CD4-positive, alpha-beta memory T cell (primary cell): Measurements from ENCODE around the gene EPAS1. TPM values are rescaled to one million over a fixed set of nuclear protein-coding genes. Genes with fewer than 3 reads are reported as not detected.

Experiments
- CTCF ChIA-PET: fragments of 350-600 bp; sonication (Branson Sonifier 250); formaldehyde crosslinking; loops from one replicate; lab custom pipeline; 2021; ENCODE audit warnings: inconsistent platforms; ENCODE audit not compliant: partially characterized antibody; lab: Charles Lee
- POLR2A ChIA-PET: fragments of 350-600 bp; sonication (Branson Sonifier 250); formaldehyde crosslinking; loops from one replicate; lab custom pipeline; 2021; ENCODE audit not compliant: partially characterized antibody; lab: Charles Lee
- DNase-seq, 5 donors: peaks; one replicate each; pipeline versions ENCODE4 v3.0.0 to v3.0.0-alpha.2; 2020 to 2022; ENCODE audit warnings: mixed read lengths in 1 of 5
- H3K27ac ChIP-seq: one replicate; pipeline ENCODE4 v1.7.0; 2013; ENCODE audit warnings: low read depth, low read length
- H3K27me3 ChIP-seq: 2 replicates; pipeline ENCODE4 v1.7.0; 2013; ENCODE audit warnings: mild to moderate bottlenecking, low read length, moderate library complexity; ENCODE audit not compliant: insufficient read depth
- H3K36me3 ChIP-seq: 2 replicates; pipeline ENCODE4 v1.7.0; 2013; ENCODE audit warnings: mild to moderate bottlenecking, low read length, moderate library complexity; ENCODE audit not compliant: insufficient read depth
- H3K4me1 ChIP-seq: 2 replicates; pipeline ENCODE4 v1.7.0; 2013; ENCODE audit warnings: mild to moderate bottlenecking, low read length, moderate library complexity; ENCODE audit not compliant: insufficient read depth
- H3K4me3 ChIP-seq, 2 donors: one replicate each; pipeline ENCODE4 v1.7.0; 2013; ENCODE audit warnings: low read length in 2 of 2, mild to moderate bottlenecking in 1 of 2
- H3K9me3 ChIP-seq, 2 donors: one replicate each; pipeline ENCODE4 v1.7.0; 2013; ENCODE audit warnings: low read length in 2 of 2, control low read depth in 1 of 2; ENCODE audit not compliant: control insufficient read depth in 1 of 2
- H3K27ac Mint-ChIP-seq, 7 donors: one replicate each; pipeline ENCODE4 v1.8.0; 2020 to 2021; ENCODE audit warnings: mixed read lengths in 7 of 7, mild to moderate bottlenecking in 6 of 7, inconsistent platforms in 3 of 7, moderate library complexity in 3 of 7
- H3K27me3 Mint-ChIP-seq, 2 donors: one replicate each; pipeline ENCODE4 v1.8.0; 2020 to 2021; ENCODE audit warnings: mixed read lengths in 2 of 2
- H3K36me3 Mint-ChIP-seq, 2 donors: one replicate each; pipeline ENCODE4 v1.8.0; 2020 to 2021; ENCODE audit warnings: mixed read lengths in 2 of 2, inconsistent platforms in 1 of 2, mild to moderate bottlenecking in 1 of 2
- H3K4me1 Mint-ChIP-seq, 4 donors: one replicate each; pipeline ENCODE4 v1.8.0; 2020 to 2021; ENCODE audit warnings: mixed read lengths in 4 of 4, mild to moderate bottlenecking in 1 of 4
- H3K4me3 Mint-ChIP-seq, 8 donors: one replicate each; pipeline ENCODE4 v1.8.0; 2020 to 2021; ENCODE audit warnings: mixed read lengths in 8 of 8, mild to moderate bottlenecking in 7 of 8, moderate library complexity in 6 of 8, inconsistent platforms in 3 of 8
- H3K9me3 Mint-ChIP-seq, 8 donors: one replicate each; pipeline ENCODE4 v1.8.0; 2020 to 2021; ENCODE audit warnings: mixed read lengths in 8 of 8, mild to moderate bottlenecking in 5 of 8, inconsistent platforms in 3 of 8, moderate library complexity in 1 of 8
- intact Hi-C: fragments of 100-400 bp; cut with micrococcal nuclease; formaldehyde crosslinking; loops from one replicate; pipeline ENCODE4 v1.15.1; 2023
- polyA plus RNA-seq, 2 donors: library from polyadenylated mRNA; unstranded; fragments of 300-500 nt; fragmentation: Illumina TruSeq; gene quantifications; one replicate each; pipeline ENCODE4 v1.2.3, GENCODE V29; 2021
- total RNA-seq, 2 experiments: library from RNA; stranded (reverse); gene quantifications; one replicate each; pipeline ENCODE4 v1.2.3, GENCODE V29; 2021

Gene EPAS1
- total and polyA plus RNA-seq, 4 experiments from 2014 or later = 0.40 to 2.7 (median 2.3) TPM; not detected in 1

GRCh38 chr2:46411245-46411641 lies 114.0 kb downstream of the EPAS1 start:
- no peaks in the 10 kb centered on the region for H3K36me3 ChIP-seq
- H3K27ac Mint-ChIP-seq = no peak overlapping the region
- no peaks in the 10 kb centered on the region for H3K4me1 ChIP-seq
- POLR2A ChIA-PET = no interaction called here
- peaks cover 0 to 2% of the 10 kb centered on the region in 2 donors for H3K27me3 Mint-ChIP-seq
- H3K4me3 ChIP-seq = no peak overlapping the region
- H3K9me3 Mint-ChIP-seq = peaks cover 0 to 14% (median 8%) of the 10 kb centered on the region in 8 donors
- no peaks in the 10 kb centered on the region for H3K4me1 Mint-ChIP-seq
- H3K27me3 ChIP-seq = no peaks in the 10 kb centered on the region
- CTCF ChIA-PET = interaction anchor here (1.2 kb wide), 1 partner anchor 14 kb away, joined by 3 read pairs; no protein-coding TSS in a partner anchor
- H3K4me3 Mint-ChIP-seq = no peak overlapping the region
- no peak overlapping the region for H3K27ac ChIP-seq
- intact Hi-C loops = no loop called here
- H3K36me3 Mint-ChIP-seq = no peaks in the 10 kb centered on the region
- DNase-seq = no peak
- H3K9me3 ChIP-seq = no peaks in the 10 kb centered on the region

GRCh38 chr2:46411985-46412384 lies 114.8 kb downstream of the EPAS1 start:
- Histone ChIP-seq H3K27ac (no peak overlapping the region), H3K36me3 (no peaks in the 10 kb centered on the region), H3K9me3 (no peaks in the 10 kb centered on the region), H3K4me1 (no peaks in the 10 kb centered on the region), H3K4me3 (no peak overlapping the region), H3K27me3 (no peaks in the 10 kb centered on the region)
- H3K9me3 Mint-ChIP-seq = peaks cover 0 to 22% (median 13%) of the 10 kb centered on the region in 8 donors
- H3K27me3 Mint-ChIP-seq = peaks cover 0 to 2% of the 10 kb centered on the region in 2 donors
- intact Hi-C loops = no loop called here
- POLR2A ChIA-PET = no interaction called here
- DNase-seq = no peak
- CTCF ChIA-PET = interaction anchor here (1.2 kb wide), 1 partner anchor 15 kb away, joined by 3 read pairs; no protein-coding TSS in a partner anchor
- no peaks in the 10 kb centered on the region for H3K4me1 Mint-ChIP-seq
- H3K27ac Mint-ChIP-seq = no peak overlapping the region
- no peak overlapping the region for H3K4me3 Mint-ChIP-seq
- H3K36me3 Mint-ChIP-seq = no peaks in the 10 kb centered on the region

GRCh38 chr2:46413111-46413510 lies 115.9 kb downstream of the EPAS1 start:
- Histone ChIP-seq H3K27ac (no peak overlapping the region), H3K4me1 (no peaks in the 10 kb centered on the region), H3K4me3 (no peak overlapping the region), H3K9me3 (no peaks in the 10 kb centered on the region), H3K36me3 (no peaks in the 10 kb centered on the region), H3K27me3 (no peaks in the 10 kb centered on the region)
- no peak overlapping the region for H3K4me3 Mint-ChIP-seq
- no peak overlapping the region for H3K27ac Mint-ChIP-seq
- POLR2A ChIA-PET = no interaction called here
- no peaks in the 10 kb centered on the region for H3K4me1 Mint-ChIP-seq
- no peak for DNase-seq
- H3K9me3 Mint-ChIP-seq = peaks cover 0 to 32% (median 22%) of the 10 kb centered on the region in 8 donors
- peaks cover 0 to 2% of the 10 kb centered on the region in 2 donors for H3K36me3 Mint-ChIP-seq
- peaks cover 0 to 2% of the 10 kb centered on the region in 2 donors for H3K27me3 Mint-ChIP-seq
- CTCF ChIA-PET = interaction anchor here (1.4 kb wide), 1 partner anchor 13 kb away, joined by 3 read pairs; no protein-coding TSS in a partner anchor
- intact Hi-C loops = no loop called here

- Mint-ChIP-seq H3K27me3 (peaks cover 0 to 2% of the 10 kb centered on the region in 2 donors), H3K4me1 (no peaks in the 10 kb centered on the region), H3K4me3 (no peak overlapping the region), H3K27ac (no peak overlapping the region), H3K9me3 (peaks cover 0 to 33% (median 24%) of the 10 kb centered on the region in 8 donors), H3K36me3 (peaks cover 0 to 2% of the 10 kb centered on the region in 2 donors)
- Histone ChIP-seq H3K27ac (no peak overlapping the region), H3K9me3 (no peaks in the 10 kb centered on the region), H3K36me3 (no peaks in the 10 kb centered on the region), H3K27me3 (no peaks in the 10 kb centered on the region), H3K4me1 (no peaks in the 10 kb centered on the region), H3K4me3 (no peak overlapping the region)
- intact Hi-C loops = no loop called here
- DNase-seq = no peak
- POLR2A ChIA-PET = no interaction called here
- CTCF ChIA-PET = interaction anchor here (0.6 to 1.4 kb wide), 2 partner anchors 13 to 350 kb away, joined by 3 read pairs; no protein-coding TSS in a partner anchor
Observed at GRCh38 chr2:46413631-46414030, 116.4 kb downstream of the EPAS1 start.

- Mint-ChIP-seq H3K4me1 (no peaks in the 10 kb centered on the region), H3K9me3 (peaks cover 4 to 33% (median 24%) of the 10 kb centered on the region in 8 donors), H3K36me3 (peaks cover 0 to 2% of the 10 kb centered on the region in 2 donors), H3K4me3 (no peak overlapping the region), H3K27me3 (peaks cover 0 to 2% of the 10 kb centered on the region in 2 donors), H3K27ac (no peak overlapping the region)
- H3K4me3 ChIP-seq = no peak overlapping the region
- H3K27me3 ChIP-seq = no peaks in the 10 kb centered on the region
- intact Hi-C loops = no loop called here
- H3K27ac ChIP-seq = no peak overlapping the region
- no peaks in the 10 kb centered on the region for H3K36me3 ChIP-seq
- H3K4me1 ChIP-seq = no peaks in the 10 kb centered on the region
- ChIA-PET CTCF (no interaction called here), POLR2A (no interaction called here)
- no peak for DNase-seq
- H3K9me3 ChIP-seq = no peaks in the 10 kb centered on the region
Observed at GRCh38 chr2:46414701-46415100, 117.5 kb downstream of the EPAS1 start.

- no peaks in the 10 kb centered on the region for H3K36me3 ChIP-seq
- no peak for DNase-seq
- no peaks in the 10 kb centered on the region for H3K27me3 ChIP-seq
- H3K4me3 ChIP-seq = no peak overlapping the region
- Mint-ChIP-seq H3K4me1 (no peaks in the 10 kb centered on the region), H3K36me3 (peaks cover 0 to 2% of the 10 kb centered on the region in 2 donors), H3K9me3 (peaks cover 5 to 38% (median 24%) of the 10 kb centered on the region in 8 donors), H3K27me3 (peaks cover 0 to 2% of the 10 kb centered on the region in 2 donors), H3K4me3 (no peak overlapping the region), H3K27ac (peak overlapping the region in 1 of 7 donors; percentile 73)
- H3K9me3 ChIP-seq = no peaks in the 10 kb centered on the region
- no peaks in the 10 kb centered on the region for H3K4me1 ChIP-seq
- POLR2A ChIA-PET = no interaction called here
- intact Hi-C loops = no loop called here
- H3K27ac ChIP-seq = no peak overlapping the region
- CTCF ChIA-PET = no interaction called here
Observed at GRCh38 chr2:46416280-46416679, 119.1 kb downstream of the EPAS1 start.

GRCh38 chr2:46416739-46417403 lies 119.7 kb downstream of the EPAS1 start:
- intact Hi-C loops = no loop called here
- CTCF ChIA-PET = no interaction called here

More at GRCh38 chr2:46416739-46417403, 119.7 kb downstream of the EPAS1 start:
- peaks cover 0 to 2% of the 10 kb centered on the region in 2 donors for H3K36me3 Mint-ChIP-seq
- peaks cover 0 to 2% of the 10 kb centered on the region in 2 donors for H3K27me3 Mint-ChIP-seq
- Histone ChIP-seq H3K27ac (no peak overlapping the region), H3K4me1 (no peaks in the 10 kb centered on the region), H3K9me3 (no peaks in the 10 kb centered on the region), H3K27me3 (no peaks in the 10 kb centered on the region), H3K36me3 (no peaks in the 10 kb centered on the region), H3K4me3 (no peak overlapping the region)
- no peaks in the 10 kb centered on the region for H3K4me1 Mint-ChIP-seq
- H3K4me3 Mint-ChIP-seq = no peak overlapping the region
- POLR2A ChIA-PET = no interaction called here
- no peak for DNase-seq
- H3K27ac Mint-ChIP-seq = no peak overlapping the region
- peaks cover 5 to 38% (median 24%) of the 10 kb centered on the region in 8 donors for H3K9me3 Mint-ChIP-seq
